ENCODE measurements around the gene TAX1BP3. TPM values are rescaled to one million over a fixed set of nuclear protein-coding genes. Genes with fewer than 3 reads are reported as not detected.

Gene TAX1BP3
- total RNA-seq, 2 experiments from 2014 or later: 19.8 to 24.3 TPM

GRCh38 chr17:3626831-3627768 lies 41.3 kb downstream of the TAX1BP3 start:
- no peak for DNase-seq (ENCODE audit: low spot score)
- Histone ChIP-seq H3K27ac (ENCODE audit: low read depth, low read length, poor library complexity, severe bottlenecking) (no peak overlapping the region), H4K20me1 (ENCODE audit: insufficient read depth, low read length) (no peaks in the 10 kb centered on the region), H3K9me3 (ENCODE audit: low read length) (no peaks in the 10 kb centered on the region), H2AFZ (ENCODE audit: low read length) (no peak overlapping the region), H3K36me3 (ENCODE audit: insufficient read depth, low read length) (peaks cover 54% of the 10 kb centered on the region), H3K4me3 (ENCODE audit: low read depth, low read length, poor library complexity, severe bottlenecking) (no peak overlapping the region), H3K4me2 (ENCODE audit: low read length) (no peak overlapping the region), H3K9me2 (ENCODE audit: insufficient read depth, low read length) (no peaks in the 10 kb centered on the region), H3K4me1 (ENCODE audit: insufficient read depth, low read length, poor library complexity, severe bottlenecking) (no peaks in the 10 kb centered on the region), H3K79me2 (ENCODE audit: insufficient read depth, low read depth, low read length) (no peaks in the 10 kb centered on the region)
- TF ChIP-seq CTCF (conservative IDR thresholded peaks at IDR 0.05; ENCODE audit: low read length) (no peak), EZH2phosphoT487 (IDR thresholded peaks at IDR 0.05; ENCODE audit: borderline replicate concordance, low read depth, low read length) (no peak)
- CTCF ChIA-PET (ENCODE audit: unreplicated experiment): no interaction called here
- POLR2A ChIA-PET: interaction anchor here (0.7 kb wide), 1 partner anchor 9 kb away, joined by 3 read pairs; the partner anchor contains the start of genes CTNS and SHPK
- intact Hi-C loops (cut with micrococcal nuclease; ENCODE audit: unreplicated experiment): no loop called here
- TSS peak; percentile 66 for BruUV-seq (replicated peaks)

- Histone ChIP-seq H3K4me3 (ENCODE audit: low read depth, low read length, poor library complexity, severe bottlenecking) (no peak overlapping the region), H3K9me3 (ENCODE audit: low read length) (no peaks in the 10 kb centered on the region), H3K79me2 (ENCODE audit: insufficient read depth, low read depth, low read length) (no peaks in the 10 kb centered on the region), H3K27ac (ENCODE audit: low read depth, low read length, poor library complexity, severe bottlenecking) (no peak overlapping the region), H4K20me1 (ENCODE audit: insufficient read depth, low read length) (no peaks in the 10 kb centered on the region), H3K4me1 (ENCODE audit: insufficient read depth, low read length, poor library complexity, severe bottlenecking) (no peaks in the 10 kb centered on the region), H3K4me2 (ENCODE audit: low read length) (no peak overlapping the region), H3K9me2 (ENCODE audit: insufficient read depth, low read length) (no peaks in the 10 kb centered on the region), H3K36me3 (ENCODE audit: insufficient read depth, low read length) (peaks cover 71% of the 10 kb centered on the region), H2AFZ (ENCODE audit: low read length) (no peak overlapping the region)
- TF ChIP-seq EZH2phosphoT487 (IDR thresholded peaks at IDR 0.05; ENCODE audit: borderline replicate concordance, low read depth, low read length) (no peak), CTCF (conservative IDR thresholded peaks at IDR 0.05; ENCODE audit: low read length) (no peak)
- DNase-seq (ENCODE audit: low spot score): no peak
- no TSS peak for BruUV-seq (replicated peaks)
- ChIA-PET POLR2A (interaction anchor here (1.1 kb wide), 1 partner anchor 13 kb away, joined by 3 read pairs; the partner anchor contains the start of genes CTNS and SHPK), CTCF (ENCODE audit: unreplicated experiment) (no interaction called here)
- intact Hi-C loops (cut with micrococcal nuclease; ENCODE audit: unreplicated experiment): no loop called here
Measured at GRCh38 chr17:3622977-3623594, 45.3 kb downstream of the TAX1BP3 start.

All from OCI-LY7 (cell line).